SK-N-SH (cell line): ENCODE results near the gene TMPRSS15.

ENCODE experiments used
- CTCF ChIP-seq: fragments of 200-600 bp; sonication (generic); IDR thresholded peaks from 2 replicates; pipeline ENCODE4 v1.6.1; 2017; ENCODE audit warnings: antibody characterized with exemption, mild to moderate bottlenecking, moderate library complexity
- IRF3 ChIP-seq: fragments of 150-350 bp; IDR thresholded peaks from 2 replicates; pipeline ENCODE4 v1.6.1; 2016; ENCODE audit warnings: mild to moderate bottlenecking, low read depth, low read length
- MAX ChIP-seq: IDR thresholded peaks from 2 replicates; pipeline ENCODE4 v1.4.0; 2012; ENCODE audit warnings: low read depth
- MXI1 ChIP-seq: IDR thresholded peaks from 2 replicates; pipeline ENCODE4 v1.6.1; 2012; ENCODE audit warnings: mild to moderate bottlenecking, low read depth, low read length, improper control_type of control experiment
- POLR2AphosphoS5 ChIP-seq: IDR thresholded peaks from 2 replicates; pipeline ENCODE4 v1.6.1; 2012; ENCODE audit warnings: low read depth, low read length
- RAD21 ChIP-seq: IDR thresholded peaks from 2 replicates; pipeline ENCODE4 v1.6.1; 2012; ENCODE audit warnings: mild to moderate bottlenecking, low read length
- SIN3A ChIP-seq: IDR thresholded peaks from 2 replicates; pipeline ENCODE4 v1.6.1; 2012; ENCODE audit warnings: low read depth, mild to moderate bottlenecking, low read length, moderate library complexity, borderline replicate concordance
- YY1 ChIP-seq: IDR thresholded peaks from 2 replicates; pipeline ENCODE4 v1.4.0; 2012; ENCODE audit warnings: low read depth, mild to moderate bottlenecking
- ZBTB33 ChIP-seq: IDR thresholded peaks from 2 replicates; pipeline ENCODE4 v1.4.0; 2012; ENCODE audit warnings: low read depth, borderline replicate concordance

DNA sequence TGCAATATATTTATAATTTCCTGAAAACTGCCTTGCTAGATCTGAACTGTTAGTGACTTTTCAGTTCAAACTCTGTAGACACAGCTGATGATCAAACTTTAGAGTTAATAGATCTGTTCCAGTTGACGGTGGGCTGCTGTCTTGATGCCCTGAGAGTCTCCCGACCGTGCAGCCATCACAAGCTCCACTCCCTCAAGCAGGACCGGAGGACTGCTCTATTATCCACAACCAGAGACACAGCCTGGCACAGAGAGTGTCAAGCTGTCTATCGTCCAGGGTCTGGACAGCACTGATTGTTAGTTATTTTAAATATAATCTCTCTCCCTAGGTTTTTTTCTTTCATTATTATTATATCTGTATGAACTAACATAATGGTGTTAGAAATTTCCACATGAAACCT lies 150.9 kb downstream of the TMPRSS15 start:
- TF ChIP-seq CTCF = no peak
- TF ChIP-seq RAD21 = no peak
- TF ChIP-seq YY1 = no peak
- no peak for TF ChIP-seq IRF3
- TF ChIP-seq MAX = no peak
- no peak for TF ChIP-seq ZBTB33
- TF ChIP-seq MXI1 = no peak
- TF ChIP-seq POLR2AphosphoS5 = no peak
- TF ChIP-seq SIN3A = no peak
